MCF 10A (cell line): ENCODE results near the gene LCE4A. TPM values are rescaled to one million over a fixed set of nuclear protein-coding genes. Genes with fewer than 3 reads are reported as not detected.
A peak's percentile ranks its signal among the peaks of the same experiment; 100 is the strongest.

Experiments
- BruUV-seq: library from RNA; stranded (reverse); fragments of 400-500 nt; replicated peaks from 2 replicates; lab custom pipeline; 2021; lab: Mats Ljungman, UMichigan
- CTCF ChIA-PET: fragments of 300-600 bp; sonication (Branson Sonifier 250); formaldehyde crosslinking; extraction: SDS; loops from one replicate; lab custom pipeline; 2021; ENCODE audit warnings: antibody characterized with exemption, inconsistent platforms; lab: Yijun Ruan, JAX
- POLR2A ChIA-PET: fragments of 300-600, 350-650 bp; sonication (Branson Sonifier 250); formaldehyde crosslinking; extraction: SDS; loops from one replicate; lab custom pipeline; 2020; ENCODE audit warnings: antibody characterized with exemption, inconsistent platforms; lab: Yijun Ruan, JAX
- DNase-seq: peaks from one replicate; pipeline ENCODE4 v3.0.0-alpha.2; 2018; ENCODE audit not compliant: unreplicated experiment
- H3K27ac Mint-ChIP-seq: one replicate; pipeline ENCODE4 v1.8.0; 2022; ENCODE audit warnings: mild to moderate bottlenecking, low read depth, mixed read lengths; ENCODE audit not compliant: unreplicated experiment
- H3K27me3 Mint-ChIP-seq: one replicate; pipeline ENCODE4 v1.8.0; 2022; ENCODE audit warnings: mixed read lengths; ENCODE audit not compliant: insufficient read depth, unreplicated experiment
- H3K36me3 Mint-ChIP-seq: one replicate; pipeline ENCODE4 v1.8.0; 2022; ENCODE audit warnings: mild to moderate bottlenecking, moderate library complexity, mixed read lengths; ENCODE audit not compliant: insufficient read depth, unreplicated experiment
- H3K4me1 Mint-ChIP-seq: one replicate; pipeline ENCODE4 v1.8.0; 2022; ENCODE audit warnings: mixed read lengths; ENCODE audit not compliant: insufficient read depth, unreplicated experiment
- H3K4me3 Mint-ChIP-seq: one replicate; pipeline ENCODE4 v1.8.0; 2022; ENCODE audit warnings: mild to moderate bottlenecking, moderate library complexity, mixed read lengths; ENCODE audit not compliant: unreplicated experiment
- H3K9me3 Mint-ChIP-seq: one replicate; pipeline ENCODE4 v1.8.0; 2022; ENCODE audit warnings: mixed read lengths; ENCODE audit not compliant: unreplicated experiment
- CTCF ChIP-seq: fragments of 200-600 bp; IDR thresholded peaks from one replicate; pipeline ENCODE4 v1.8.0; 2022; ENCODE audit warnings: antibody characterized with exemption, mild to moderate bottlenecking; ENCODE audit not compliant: unreplicated experiment
- intact Hi-C: fragments of 100-400 bp; cut with micrococcal nuclease; formaldehyde crosslinking; loops from 2 replicates; pipeline ENCODE4 v1.14.1; 2022
- total RNA-seq: library from RNA; stranded (reverse); gene quantifications from 2 replicates; pipeline ENCODE4 v1.2.3, GENCODE V29; 2022

The LCE4A gene
- total RNA-seq, 1 experiment from 2014 or later = not detected

GRCh38 chr1:152747831-152748230 lies 39.9 kb downstream of the LCE4A start:
- intact Hi-C loops = loop anchor here (10.0 kb wide), 1 partner anchor 287 kb away; the partner anchor contains the start of gene SPRR1B
- DNase-seq = no peak
- H3K27me3 Mint-ChIP-seq = no peaks in the 10 kb centered on the region
- no peak overlapping the region for H3K27ac Mint-ChIP-seq
- no peak overlapping the region for H3K4me3 Mint-ChIP-seq
- no peak for TF ChIP-seq CTCF
- no TSS peak for BruUV-seq
- H3K9me3 Mint-ChIP-seq = no peaks in the 10 kb centered on the region
- ChIA-PET CTCF (interaction anchor here (1.1 kb wide), 1 partner anchor 10 kb away, joined by 3 read pairs; no protein-coding TSS in a partner anchor), POLR2A (no interaction called here)
- H3K4me1 Mint-ChIP-seq = peaks cover 39% of the 10 kb centered on the region
- no peaks in the 10 kb centered on the region for H3K36me3 Mint-ChIP-seq

- no peak for TF ChIP-seq CTCF
- CTCF ChIA-PET = interaction anchor here (0.6 to 2.4 kb wide), 8 partner anchors 14 to 661 kb away, joined by 3 to 13 read pairs (median 3); no protein-coding TSS in a partner anchor
- Mint-ChIP-seq H3K27ac (no peak overlapping the region), H3K27me3 (no peaks in the 10 kb centered on the region), H3K36me3 (no peaks in the 10 kb centered on the region), H3K4me3 (no peak overlapping the region), H3K4me1 (peaks cover 12% of the 10 kb centered on the region), H3K9me3 (no peaks in the 10 kb centered on the region)
- POLR2A ChIA-PET = interaction anchor here (1.6 to 2.5 kb wide), 2 partner anchors 9 to 12 kb away, joined by 8 to 13 read pairs; no protein-coding TSS in a partner anchor
- BruUV-seq = no TSS peak
- intact Hi-C loops = no loop called here
- DNase-seq = peak; percentile 74
Measured at GRCh38 chr1:152752225-152752624, 44.3 kb downstream of the LCE4A start.

- H3K9me3 Mint-ChIP-seq = no peaks in the 10 kb centered on the region
- H3K27ac Mint-ChIP-seq = no peak overlapping the region
- intact Hi-C loops = no loop called here
- H3K27me3 Mint-ChIP-seq = no peaks in the 10 kb centered on the region
- H3K4me1 Mint-ChIP-seq = peaks cover 22% of the 10 kb centered on the region
- POLR2A ChIA-PET = interaction anchor here (0.6 to 1.2 kb wide), 3 partner anchors 9 to 51 kb away, joined by 3 to 4 read pairs (median 3); no protein-coding TSS in a partner anchor
- no peak for TF ChIP-seq CTCF
- H3K36me3 Mint-ChIP-seq = no peaks in the 10 kb centered on the region
- no TSS peak for BruUV-seq
- no peak overlapping the region for H3K4me3 Mint-ChIP-seq
- CTCF ChIA-PET = interaction anchor here (0.5 to 2.4 kb wide), 4 partner anchors 8 to 218 kb away, joined by 4 to 10 read pairs (median 4); no protein-coding TSS in a partner anchor
- DNase-seq = no peak
Measured at GRCh38 chr1:152753586-152753985, 45.6 kb downstream of the LCE4A start.

GRCh38 chr1:152756872-152757271 lies 48.9 kb downstream of the LCE4A start:
- peaks cover 46% of the 10 kb centered on the region for H3K4me1 Mint-ChIP-seq
- no peak for TF ChIP-seq CTCF
- no peaks in the 10 kb centered on the region for H3K9me3 Mint-ChIP-seq
- no peaks in the 10 kb centered on the region for H3K36me3 Mint-ChIP-seq
- ChIA-PET CTCF (interaction anchor here (0.6 to 3.0 kb wide), 5 partner anchors 12 to 435 kb away, joined by 3 to 14 read pairs (median 4); no protein-coding TSS in a partner anchor), POLR2A (interaction anchor here (0.7 to 1.2 kb wide), 5 partner anchors 10 to 115 kb away, joined by 3 to 4 read pairs (median 3); no protein-coding TSS in a partner anchor)
- BruUV-seq = no TSS peak
- no peak overlapping the region for H3K4me3 Mint-ChIP-seq
- H3K27ac Mint-ChIP-seq = no peak overlapping the region
- intact Hi-C loops = no loop called here
- peak; percentile 79 for DNase-seq
- H3K27me3 Mint-ChIP-seq = no peaks in the 10 kb centered on the region
